GM12878 (cell line): ENCODE data around the gene METTL8. TPM values are rescaled to one million over a fixed set of nuclear protein-coding genes. Genes with fewer than 3 reads are reported as not detected.

Experiments used
- ATAC-seq: fragments of 200-7000 bp; cut with Tn5 transposase; 3 replicates; pipeline ENCODE4 v1.9.1; 2020; ENCODE audit warnings: mild to moderate bottlenecking, moderate library complexity
- BruUV-seq: library from RNA; stranded (reverse); fragments of 400-500 nt; replicated peaks from 2 replicates; lab custom pipeline; 2021; lab: Mats Ljungman, UMichigan
- CTCF ChIA-PET: fragments of 300-600 bp; sonication (Branson Sonifier 250); formaldehyde crosslinking; extraction: SDS; loops from one replicate; lab custom pipeline; 2021; ENCODE audit warnings: inconsistent platforms; lab: Yijun Ruan, JAX
- POLR2A ChIA-PET: fragments of 350-600 bp; formaldehyde crosslinking; extraction: SDS; loops from one replicate; lab custom pipeline; 2021; ENCODE audit warnings: inconsistent platforms; lab: Charles Lee
- RAD21 ChIA-PET: fragments of 300-600 bp; sonication (Branson Sonifier 250); formaldehyde crosslinking; loops from one replicate; lab custom pipeline; 2023; ENCODE audit warnings: antibody characterized with exemption; ENCODE audit not compliant: unreplicated experiment; lab: Charles Lee
- SMC1A ChIA-PET: fragments of 300-600 bp; sonication (Branson Sonifier 250); formaldehyde crosslinking; loops from one replicate; lab custom pipeline; 2023; ENCODE audit not compliant: unreplicated experiment, uncharacterized antibody; lab: Charles Lee
- DNase-seq: peaks from one replicate; pipeline ENCODE4 v3.0.0-alpha.2; 2011; ENCODE audit warnings: low read depth, low spot score
- FAIRE-seq: peaks from 3 replicates; lab custom pipeline; 2011; peaks lifted over from hg19 to GRCh38; lab: Jason Lieb, UNC
- H2AFZ ChIP-seq: 2 replicates; pipeline ENCODE4 v1.6.0; 2011; ENCODE audit warnings: low read depth, low read length, control low read depth; ENCODE audit not compliant: control insufficient read depth
- H3K27ac ChIP-seq: 2 replicates; pipeline ENCODE4 v1.5.1; 2011; ENCODE audit warnings: control low read depth; ENCODE audit not compliant: control insufficient read depth, insufficient read depth
- H3K27me3 ChIP-seq, 2 experiments: replicated peaks in 1 of 2; 2 replicates each; pipeline versions ENCODE4 v1.6.0 to v1.6.1; 2011; ENCODE audit warnings: low read length in 1 of 2; ENCODE audit not compliant: control insufficient read depth in 2 of 2, insufficient read depth in 2 of 2
- H3K36me3 ChIP-seq, 2 experiments: 2 replicates each; pipeline ENCODE4 v1.5.1; 2011; ENCODE audit warnings: low read length in 1 of 2; ENCODE audit not compliant: control insufficient read depth in 2 of 2, insufficient read depth in 2 of 2
- H3K4me1 ChIP-seq: 2 replicates; pipeline ENCODE4 v1.6.1; 2011; ENCODE audit warnings: mild to moderate bottlenecking, low read length, moderate library complexity, mixed read lengths; ENCODE audit not compliant: control insufficient read depth, insufficient read depth
- H3K4me2 ChIP-seq: 2 replicates; pipeline ENCODE4 v1.6.0; 2011; ENCODE audit warnings: control low read depth; ENCODE audit not compliant: control insufficient read depth, insufficient read depth
- H3K4me3 ChIP-seq: fragments of 200-600 bp; sonication (generic); 2 replicates; pipeline ENCODE4 v1.5.1; 2016
- H3K79me2 ChIP-seq: 2 replicates; pipeline ENCODE4 v1.6.0; 2011; ENCODE audit warnings: low read length; ENCODE audit not compliant: control insufficient read depth, insufficient read depth
- H3K9ac ChIP-seq: 2 replicates; pipeline ENCODE4 v1.8.0; 2011; ENCODE audit warnings: low read length, control low read depth, mixed read lengths; ENCODE audit not compliant: control insufficient read depth, insufficient read depth
- H3K9me3 ChIP-seq: replicated peaks from 3 replicates; pipeline ENCODE4 v1.5.1; 2011; ENCODE audit warnings: mild to moderate bottlenecking, low read length; ENCODE audit not compliant: control insufficient read depth, insufficient read depth
- H4K20me1 ChIP-seq: 2 replicates; pipeline ENCODE4 v1.6.0; 2011; ENCODE audit not compliant: control insufficient read depth, insufficient read depth
- CEBPB ChIP-seq, 2 experiments: fragments of 150-350 bp in 1 of 2; IDR thresholded peaks; 2 replicates each; pipeline ENCODE4 v1.6.1; 2012 to 2014; ENCODE audit warnings: low read depth in 2 of 2, low read length in 2 of 2, borderline replicate concordance in 1 of 2, inconsistent platforms in 1 of 2
- CHD1 ChIP-seq: IDR thresholded peaks from 2 replicates; pipeline ENCODE4 v1.6.1; 2012; ENCODE audit warnings: low read depth, low read length, improper control_type of control experiment
- EZH2 ChIP-seq: IDR thresholded peaks from 2 replicates; pipeline ENCODE4 v1.6.1; 2012; ENCODE audit warnings: low read depth, mild to moderate bottlenecking, control low read depth, inconsistent platforms, low read length, borderline replicate concordance; ENCODE audit not compliant: control insufficient read depth
- GABPA ChIP-seq: IDR thresholded peaks from 2 replicates; pipeline ENCODE4 v1.6.1; 2014; ENCODE audit warnings: antibody characterized with exemption, low read depth, mild to moderate bottlenecking, inconsistent platforms
- HCFC1 ChIP-seq: fragments of 150-350 bp; IDR thresholded peaks from 2 replicates; pipeline ENCODE4 v1.6.1; 2014; ENCODE audit warnings: low read length
- IRF5 ChIP-seq: fragments of 450-650 bp; IDR thresholded peaks from 2 replicates; pipeline ENCODE4 v1.6.1; 2017; ENCODE audit warnings: borderline replicate concordance
- NR2C1 ChIP-seq: fragments of 450-650 bp; IDR thresholded peaks from 2 replicates; pipeline ENCODE4 v1.6.1; 2017; ENCODE audit warnings: antibody characterized with exemption, mild to moderate bottlenecking, moderate library complexity
- RUNX3 ChIP-seq: IDR thresholded peaks from 2 replicates; pipeline ENCODE4 v1.6.1; 2012; ENCODE audit warnings: low read length, inconsistent platforms
- SMC3 ChIP-seq: IDR thresholded peaks from 2 replicates; pipeline ENCODE4 v1.6.1; 2011; ENCODE audit warnings: low read length, improper control_type of control experiment, borderline replicate concordance
- SUZ12 ChIP-seq: fragments of 200-600 bp; sonication (generic); IDR thresholded peaks from one replicate; pipeline ENCODE4 v1.6.1; 2018; ENCODE audit warnings: antibody characterized with exemption, mild to moderate bottlenecking; ENCODE audit not compliant: unreplicated experiment
- TAF1 ChIP-seq: IDR thresholded peaks from 2 replicates; pipeline ENCODE4 v1.6.1; 2011; ENCODE audit warnings: mild to moderate bottlenecking, low read depth, low read length, borderline replicate concordance
- YY1 ChIP-seq: IDR thresholded peaks from 2 replicates; pipeline ENCODE4 v1.6.1; 2011; ENCODE audit warnings: low read depth, mild to moderate bottlenecking, low read length
- ZNF207 ChIP-seq: fragments of 450-650 bp; IDR thresholded peaks from 2 replicates; pipeline ENCODE4 v1.6.1; 2014; ENCODE audit warnings: antibody characterized with exemption, mild to moderate bottlenecking, borderline replicate concordance
- ZNF217 ChIP-seq: fragments of 450-650 bp; IDR thresholded peaks from 2 replicates; pipeline ENCODE4 v1.6.1; 2017; ENCODE audit warnings: antibody characterized with exemption, mild to moderate bottlenecking
- WGBS: methylation state at CpG from one replicate; pipeline ENCODE4 v1.1.6; 2016; ENCODE audit warnings: low lambda C conversion rate; ENCODE audit not compliant: insufficient replicate concordance, insufficient coverage; ENCODE audit errors: missing lambda C conversion rate; 5-methylcytosine and 5-hydroxymethylcytosine counted together
- in situ Hi-C: fragments of 300-500 bp; cut with MboI; formaldehyde crosslinking; loops from 9 replicates; pipeline ENCODE4 v1.14.3; 2018; ENCODE audit warnings: mixed read lengths
- intact Hi-C: fragments of 100-400 bp; cut with micrococcal nuclease; formaldehyde crosslinking; loops from one replicate; pipeline ENCODE4 v1.14.2; 2022; ENCODE audit not compliant: unreplicated experiment
- polyA plus RNA-seq, 11 experiments: library from polyadenylated mRNA; depleted of rRNA in 4 of 11; unstranded in 6 of 11; stranded (reverse) in 5 of 11; fragments of >200 nt; fragmentation: Nextera tagmentation in 4 of 11; fragmentation: Illumina TruSeq in 1 of 11; extraction: Ambion mirVana in 4 of 11; extraction: Trizol in 1 of 11; gene quantifications; 1 replicate in 1 of 11; 2 replicates in 10 of 11; pipeline versions ENCODE4 v1.2.1 to v1.2.3, GENCODE V29; 2011 to 2016; ENCODE audit warnings: inconsistent platforms in 2 of 11, missing spikeins in 2 of 11, low read depth in 1 of 11
- total RNA-seq, 4 experiments: library from RNA; depleted of rRNA in 3 of 4; stranded (reverse); fragments of >200 nt in 3 of 4; fragmentation: Illumina TruSeq in 1 of 4; extraction: Trizol in 1 of 4; gene quantifications; 2 replicates each; pipeline versions ENCODE4 v1.2.1 to v1.2.3, GENCODE V29; 2013 to 2021
- TF ChIP-seq, protein P1 (sequence below): fragments of 450-650 bp; IDR thresholded peaks from 2 replicates; pipeline ENCODE4 v1.6.1; 2017; ENCODE audit warnings: low read depth, mild to moderate bottlenecking, moderate library complexity

Gene METTL8
- total and polyA plus RNA-seq, 10 of the 15 experiments (the other 5 are each of a cell fraction or from before 2014, with no cell fraction given) = 30.8 to 96.3 (median 51.5) TPM

DNA sequence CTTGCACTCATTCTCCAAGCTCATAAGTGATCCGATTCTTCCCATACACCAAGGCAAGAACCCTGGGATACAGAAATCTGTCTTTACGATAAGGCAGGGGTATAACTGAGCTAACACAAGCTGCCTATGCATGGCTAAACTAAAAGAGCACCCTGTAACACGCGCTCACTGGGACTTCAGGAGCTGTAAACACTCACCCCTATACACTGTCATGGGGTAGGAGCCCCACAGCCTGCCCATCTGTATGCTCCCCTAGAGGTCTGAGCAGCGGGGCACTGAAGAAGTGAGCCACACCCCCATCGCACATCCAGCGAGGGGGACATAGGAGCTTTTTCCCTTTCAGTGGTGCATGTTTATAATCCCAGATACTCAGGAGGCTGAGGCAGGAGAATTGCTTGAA lies 46.7 kb downstream of the METTL8 start:
- H3K27me3 ChIP-seq = no peaks in the 10 kb centered on the region
- ChIA-PET SMC1A (interaction anchor here (0.9 to 3.2 kb wide), 9 partner anchors 8 to 61 kb away, joined by 3 to 25 read pairs (median 3); no protein-coding TSS in a partner anchor), POLR2A (no interaction called here), CTCF (interaction anchor here (1.1 kb wide), 1 partner anchor 14 kb away, joined by 3 read pairs; no protein-coding TSS in a partner anchor)
- FAIRE-seq (no peak), DNase-seq (no peak)
- H4K20me1 ChIP-seq = no peaks in the 10 kb centered on the region
- H3K4me3 ChIP-seq = no peak overlapping the region
- WGBS = over 99% methylated on average over 7 of the region's 7 CpGs
- H3K79me2 ChIP-seq = peaks cover 26% of the 10 kb centered on the region
- H2AFZ ChIP-seq = no peak overlapping the region
- no peak overlapping the region for H3K4me2 ChIP-seq
- no peak overlapping the region for H3K27ac ChIP-seq
- intact Hi-C loops = no loop called here
- no peak overlapping the region for H3K9ac ChIP-seq
- TF ChIP-seq GABPA = no peak
- TF ChIP-seq IRF5 = no peak
- TF ChIP-seq ZNF217 = no peak
- no peak for TF ChIP-seq YY1
- TF ChIP-seq RUNX3 = no peak
- TF ChIP-seq, all 136 proteins: peak for 0
- Histone ChIP-seq H3K36me3 (peaks cover 0 to 14% of the 10 kb centered on the region in 2 experiments; a peak in 2 of 4 replicates), H3K9me3 (no peaks in the 10 kb centered on the region; the same call in 2 of the 3 replicates), H3K4me1 (peaks cover 42% of the 10 kb centered on the region)
- no TSS peak for BruUV-seq
- no peak for ATAC-seq
- RAD21 ChIA-PET = interaction anchor here (1.0 kb wide), 1 partner anchor 27 kb away, joined by 3 read pairs; no protein-coding TSS in a partner anchor
- in situ Hi-C loops = no loop called here

DNA sequence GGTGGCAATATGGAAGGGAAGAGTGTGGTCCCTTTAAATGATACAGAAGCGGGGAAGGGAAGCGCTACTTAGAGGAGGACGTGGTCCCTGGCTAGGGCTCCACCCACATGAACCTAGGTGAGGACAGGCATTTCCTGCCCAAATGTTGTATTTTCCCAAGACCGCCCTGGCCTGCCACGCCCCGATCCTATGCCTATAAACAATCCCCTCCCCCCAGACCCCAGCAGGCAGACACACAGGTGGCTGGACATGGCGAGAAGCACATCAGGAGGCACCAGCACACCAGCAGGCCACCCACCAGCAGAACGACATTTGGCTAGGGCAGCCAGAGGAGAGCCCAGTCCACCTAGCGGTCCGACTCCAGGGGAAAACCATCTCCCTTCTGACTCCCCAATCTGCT lies 47.2 kb downstream of the METTL8 start:
- intact Hi-C loops = no loop called here
- no peak overlapping the region for H3K4me2 ChIP-seq
- TF ChIP-seq EZH2 (no peak), CHD1 (no peak), NR2C1 (no peak), ZNF207 (no peak), CEBPB (IDR thresholded peaks at IDR 0.05; ENCODE audit: borderline replicate concordance in 1 of 2, low read depth in 2 of 2, low read length in 2 of 2) (no peak), TAF1 (no peak), SUZ12 (no peak), SMC3 (no peak), HCFC1 (no peak)
- TF ChIP-seq, protein P1, sequence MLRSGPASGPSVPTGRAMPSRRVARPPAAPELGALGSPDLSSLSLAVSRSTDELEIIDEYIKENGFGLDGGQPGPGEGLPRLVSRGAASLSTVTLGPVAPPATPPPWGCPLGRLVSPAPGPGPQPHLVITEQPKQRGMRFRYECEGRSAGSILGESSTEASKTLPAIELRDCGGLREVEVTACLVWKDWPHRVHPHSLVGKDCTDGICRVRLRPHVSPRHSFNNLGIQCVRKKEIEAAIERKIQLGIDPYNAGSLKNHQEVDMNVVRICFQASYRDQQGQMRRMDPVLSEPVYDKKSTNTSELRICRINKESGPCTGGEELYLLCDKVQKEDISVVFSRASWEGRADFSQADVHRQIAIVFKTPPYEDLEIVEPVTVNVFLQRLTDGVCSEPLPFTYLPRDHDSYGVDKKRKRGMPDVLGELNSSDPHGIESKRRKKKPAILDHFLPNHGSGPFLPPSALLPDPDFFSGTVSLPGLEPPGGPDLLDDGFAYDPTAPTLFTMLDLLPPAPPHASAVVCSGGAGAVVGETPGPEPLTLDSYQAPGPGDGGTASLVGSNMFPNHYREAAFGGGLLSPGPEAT = no peak

More for the DNA sequence above, 47.2 kb downstream of the METTL8 start:
- ChIA-PET CTCF (interaction anchor here (0.7 to 1.1 kb wide), 2 partner anchors 10 to 15 kb away, joined by 3 read pairs; no protein-coding TSS in a partner anchor), RAD21 (interaction anchor here (1.0 kb wide), 1 partner anchor 27 kb away, joined by 3 read pairs; no protein-coding TSS in a partner anchor), SMC1A (interaction anchor here (1.1 to 3.2 kb wide), 8 partner anchors 7 to 60 kb away, joined by 3 to 25 read pairs (median 4); no protein-coding TSS in a partner anchor), POLR2A (interaction anchor here (1.3 kb wide), 1 partner anchor 8 kb away, joined by 4 read pairs; no protein-coding TSS in a partner anchor)
- Histone ChIP-seq H3K36me3 (peaks cover 0 to 14% of the 10 kb centered on the region in 2 experiments; a peak in 2 of 4 replicates), H2AFZ (no peak overlapping the region), H3K79me2 (peaks cover 22% of the 10 kb centered on the region), H3K9ac (no peak overlapping the region), H3K4me1 (peaks cover 38% of the 10 kb centered on the region), H3K9me3 (no peaks in the 10 kb centered on the region; the same call in 2 of the 3 replicates), H4K20me1 (no peaks in the 10 kb centered on the region), H3K4me3 (no peak overlapping the region), H3K27me3 (no peaks in the 10 kb centered on the region), H3K27ac (no peak overlapping the region)
- no peak for ATAC-seq
- no peak for DNase-seq
- BruUV-seq = no TSS peak
- 98% methylated on average over 9 of the region's 10 CpGs for WGBS
- FAIRE-seq = no peak
- in situ Hi-C loops = no loop called here
